Measurements from ENCODE around the gene ALDH4A1.
"Not testable (repeated sequence)": the region's sequence is repeated elsewhere in the genome, so short reads cannot be mapped to it uniquely, and the experiment has no call there.

Gene ALDH4A1

DNA sequence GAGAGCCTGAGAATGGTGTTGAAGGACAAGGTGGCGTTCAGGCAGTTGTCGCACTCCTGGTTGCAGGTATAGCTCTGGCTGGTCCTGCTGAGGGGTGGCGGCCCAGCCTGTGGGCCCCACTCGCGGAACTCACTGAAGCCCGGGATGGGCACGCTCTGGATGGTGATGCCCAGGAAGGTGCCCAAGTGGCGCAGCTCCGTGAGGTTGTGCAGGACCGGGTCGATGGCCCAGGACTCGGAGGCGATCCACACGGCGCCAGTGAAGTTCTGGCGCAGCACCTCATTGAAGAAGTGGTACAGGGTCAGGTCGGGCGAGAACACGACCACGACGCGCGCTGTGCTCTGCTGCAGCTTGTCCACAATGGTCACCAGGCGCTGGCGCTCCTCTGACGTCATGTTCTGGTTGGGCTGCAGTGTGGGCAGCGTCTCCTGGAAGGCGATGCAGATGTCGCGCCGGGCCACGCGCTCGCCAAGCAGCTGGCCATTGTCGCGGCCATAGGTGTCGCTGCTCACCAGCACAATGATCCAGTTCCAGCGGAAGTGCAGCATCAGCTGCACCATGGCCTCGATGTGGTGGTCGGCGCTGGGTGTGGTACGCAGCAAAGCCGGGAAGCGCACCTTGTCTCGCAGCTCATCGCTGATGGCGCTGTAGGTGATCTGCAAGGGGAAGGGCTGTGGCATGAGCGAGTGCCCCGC lies 47.9 kb downstream of the ALDH4A1 start:
- DNase-seq (ENCODE audit: low spot score): no peak

DNA sequence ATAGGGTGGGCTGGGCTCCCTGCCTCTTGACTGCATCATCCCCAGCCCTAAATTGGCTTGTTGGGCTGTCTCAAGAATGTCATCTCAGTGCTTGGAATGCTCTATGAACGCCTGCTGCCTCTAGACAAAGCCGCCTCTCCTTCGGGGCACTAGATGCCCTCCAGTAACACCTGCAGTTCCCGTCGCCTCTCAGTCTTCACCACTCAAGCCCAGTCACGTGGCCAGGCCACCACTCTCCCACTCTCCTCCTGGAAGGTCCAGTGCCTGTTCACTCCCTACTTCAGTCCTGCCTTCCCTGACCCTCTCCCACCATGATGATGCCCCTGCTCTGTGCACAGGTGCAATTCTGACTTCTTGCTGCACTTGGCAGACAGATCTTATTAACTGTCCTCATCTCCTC lies 49.9 kb downstream of the ALDH4A1 start:
- DNase-seq (ENCODE audit: low spot score): no peak

DNA sequence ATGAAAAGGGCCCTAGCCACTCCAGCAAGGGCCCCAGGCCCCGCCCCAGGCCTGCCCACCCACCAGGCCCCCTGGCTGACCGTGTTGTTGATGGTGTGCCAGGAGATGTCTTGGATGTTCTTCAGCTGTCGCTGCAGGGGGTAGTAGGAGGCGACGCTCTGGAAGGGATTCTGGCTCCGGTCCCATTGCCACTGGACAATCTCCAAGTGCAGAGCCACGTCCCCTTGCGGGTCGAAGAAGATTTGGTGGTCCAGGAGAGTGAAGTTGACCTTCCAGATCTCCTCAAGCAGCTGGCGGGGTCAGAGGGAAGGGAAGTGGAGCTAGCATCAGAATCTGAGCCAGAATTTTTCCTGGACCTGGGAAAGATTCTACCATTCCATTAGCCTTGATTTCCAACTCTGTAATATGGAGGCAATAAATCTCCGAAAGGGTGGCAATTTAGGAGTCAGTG lies 53.1 kb downstream of the ALDH4A1 start:
- no peak for DNase-seq (ENCODE audit: low spot score)

DNA sequence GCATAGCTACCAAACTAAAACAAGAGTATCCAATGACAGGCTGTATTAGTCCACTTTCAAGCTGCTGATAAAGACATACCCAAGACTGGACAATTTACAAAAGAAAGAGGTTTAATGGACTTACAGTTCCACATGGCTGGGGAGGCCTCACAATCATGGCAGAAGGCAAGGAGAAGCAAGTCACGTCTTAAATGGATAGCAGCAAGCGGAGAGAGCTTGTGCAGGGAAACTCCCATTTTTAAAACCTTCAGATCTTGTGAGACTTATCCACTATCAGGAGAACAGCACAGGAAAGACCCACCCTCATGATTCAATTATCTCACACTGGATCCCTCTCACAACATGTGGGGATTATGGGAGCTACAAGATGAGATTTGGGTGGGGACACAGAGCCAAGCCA lies 54.6 kb downstream of the ALDH4A1 start:
- DNase-seq (ENCODE audit: low spot score): not testable (repeated sequence)

DNA sequence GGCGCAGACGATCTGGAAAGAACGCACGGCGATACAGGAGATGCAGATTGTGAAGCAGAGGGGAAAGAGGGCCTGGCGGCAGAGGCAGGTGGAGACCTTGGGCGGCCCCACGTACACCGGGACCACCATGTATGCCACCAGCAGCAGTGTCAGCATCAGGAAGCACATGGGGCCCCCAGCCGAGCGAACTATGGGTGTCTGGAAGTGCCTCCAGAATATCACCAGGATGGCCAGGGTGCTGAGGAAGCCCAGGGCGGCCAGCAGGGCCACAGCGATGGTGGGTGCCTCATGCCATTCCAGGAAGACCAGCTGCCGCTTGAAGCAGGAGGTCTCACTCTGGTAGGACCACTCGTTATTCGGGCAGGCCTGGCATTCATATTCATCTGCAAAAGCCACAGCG lies 62.2 kb downstream of the ALDH4A1 start:
- DNase-seq (ENCODE audit: low spot score): no peak

DNA sequence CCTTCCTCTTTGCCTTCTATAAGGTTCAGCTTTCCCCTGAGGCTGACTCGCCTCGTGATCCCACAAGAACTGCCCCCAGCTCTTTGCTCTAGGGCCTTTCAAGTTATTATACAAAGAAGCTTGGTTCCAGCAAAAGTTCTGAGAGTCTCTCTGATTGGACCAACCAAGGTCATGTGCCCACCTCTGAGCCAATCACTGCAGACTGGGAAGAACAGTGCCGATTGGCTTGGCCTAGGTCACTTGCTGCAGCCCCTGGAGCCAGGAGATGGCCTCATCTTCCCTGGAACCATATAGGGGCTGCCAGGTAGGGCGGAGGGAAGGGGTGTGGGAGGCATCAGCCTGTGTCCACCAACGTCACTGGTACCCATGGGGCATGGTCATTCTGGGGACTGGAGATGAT lies 65.7 kb downstream of the ALDH4A1 start:
- DNase-seq (ENCODE audit: low spot score): no peak

DNA sequence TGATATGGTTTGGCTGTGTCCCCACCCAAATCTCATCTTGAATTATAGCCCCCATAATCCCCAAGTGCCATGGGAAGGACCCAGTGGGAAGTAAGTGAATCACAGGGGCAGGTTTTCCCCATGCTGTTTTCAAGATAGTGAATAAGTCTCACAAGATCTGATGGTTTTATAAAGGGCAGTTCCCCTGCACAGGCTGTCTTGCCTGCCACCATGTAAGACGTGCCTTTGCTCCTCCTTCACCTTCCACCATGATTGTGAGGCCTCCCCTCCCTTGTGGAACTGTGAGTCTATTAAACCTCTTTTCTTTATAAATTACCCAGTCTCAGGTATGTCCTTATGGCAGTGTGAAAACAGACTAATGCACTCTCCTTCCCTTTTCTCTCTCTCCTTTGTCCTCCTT lies 70.0 kb downstream of the ALDH4A1 start:
- not testable (repeated sequence) for DNase-seq (ENCODE audit: low spot score)

DNA sequence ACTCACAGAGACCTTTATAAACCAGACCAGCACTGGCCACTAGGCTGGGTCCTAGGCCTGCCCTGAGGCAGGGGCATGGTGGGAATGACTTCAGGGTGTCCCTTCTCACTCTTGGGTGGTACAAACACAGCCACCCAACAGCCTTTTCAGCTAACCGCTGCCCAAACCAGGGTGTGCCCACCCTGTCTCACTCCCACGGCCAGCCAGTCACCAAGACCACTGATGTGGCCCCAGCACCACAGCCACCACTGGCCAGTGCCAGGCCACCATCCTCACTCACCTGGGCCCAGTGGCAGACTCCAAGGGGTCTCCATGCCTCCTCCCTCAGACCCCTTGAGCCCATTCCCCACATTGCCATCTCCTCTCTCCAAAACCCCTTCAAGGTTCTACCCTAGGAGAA lies 70.7 kb downstream of the ALDH4A1 start:
- no peak for DNase-seq (ENCODE audit: low spot score)

DNA sequence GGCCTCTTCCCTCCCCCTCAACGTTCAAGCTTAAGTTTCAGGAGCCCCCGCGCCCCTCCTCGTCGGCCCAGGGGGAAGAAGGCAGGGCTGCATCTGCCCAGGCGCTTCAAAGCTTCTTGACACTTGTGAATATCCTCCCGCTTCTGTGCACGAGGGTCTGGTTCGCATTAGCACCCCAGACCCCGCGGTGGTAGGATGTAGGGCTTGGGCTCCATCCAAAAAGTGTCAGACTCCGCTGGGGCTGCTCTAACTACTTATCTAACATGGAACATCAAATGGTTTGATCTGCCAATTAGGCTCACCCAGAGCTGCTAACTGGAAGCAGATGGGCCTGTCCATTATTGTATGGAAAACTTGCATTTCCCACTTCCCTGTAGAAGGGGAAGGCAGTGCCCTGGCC lies 71.8 kb downstream of the ALDH4A1 start:
- no peak for DNase-seq (ENCODE audit: low spot score)

DNA sequence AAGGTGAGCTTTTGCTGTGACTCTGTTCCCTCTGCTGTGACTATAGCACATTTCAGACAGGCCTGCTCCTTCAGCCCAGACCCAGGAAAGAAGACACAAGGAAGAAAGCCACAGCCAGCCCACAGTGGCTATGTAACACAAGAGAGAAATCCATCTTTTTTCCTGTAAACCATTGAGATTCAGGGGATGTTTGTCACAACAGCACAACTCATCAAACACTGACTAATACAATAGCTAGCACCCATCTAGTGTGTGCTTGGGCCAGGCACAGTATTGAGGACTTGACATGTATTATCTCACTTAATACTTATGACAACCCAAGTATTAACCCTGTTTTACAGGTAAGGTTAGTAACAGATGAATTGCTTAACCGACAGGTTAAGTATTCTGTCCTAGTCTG lies 72.7 kb downstream of the ALDH4A1 start:
- DNase-seq (ENCODE audit: low spot score): no peak

DNA sequence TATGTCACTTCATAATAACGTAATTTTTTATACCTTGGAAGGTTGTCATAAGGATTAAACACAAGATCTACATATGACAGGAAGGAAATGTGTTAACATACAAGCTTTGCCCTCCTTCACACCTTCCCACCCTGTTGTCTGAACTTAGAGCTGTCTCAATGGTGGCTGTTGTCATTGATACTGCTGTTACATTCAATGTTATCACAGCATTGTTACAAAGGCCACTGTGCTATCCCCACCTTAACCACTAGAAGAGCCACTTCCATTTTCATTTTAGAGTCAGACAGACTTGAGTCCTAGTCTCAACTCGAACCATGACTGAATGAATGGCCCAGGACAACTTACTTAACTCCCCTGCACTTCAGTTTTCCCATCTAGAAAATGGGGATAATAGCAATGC lies 74.1 kb downstream of the ALDH4A1 start:
- no peak for DNase-seq (ENCODE audit: low spot score)

DNA sequence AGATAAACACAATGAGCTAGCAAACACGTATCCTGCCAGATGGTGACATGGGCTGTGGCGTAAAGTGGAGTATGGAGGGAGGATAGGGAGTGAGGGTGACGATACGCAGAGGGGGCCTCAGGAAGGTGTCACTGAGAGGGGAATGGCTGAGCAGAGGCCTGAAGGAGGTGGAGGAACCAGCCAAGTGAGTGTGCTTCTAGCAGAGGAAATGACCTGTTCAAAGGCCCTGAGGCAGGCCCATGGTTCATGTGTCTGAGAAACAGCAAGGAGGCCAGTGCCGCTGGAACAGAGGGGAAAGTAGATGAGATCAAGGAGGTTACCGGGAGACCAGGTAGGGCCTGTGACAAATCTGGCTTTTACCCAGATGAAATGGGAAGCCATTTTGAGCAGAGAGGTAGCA lies 78.9 kb downstream of the ALDH4A1 start:
- no peak for DNase-seq (ENCODE audit: low spot score)

Data from CD4-positive, alpha-beta T cell treated with Interleukin-2 at 100 ng/mL for 4 hours (primary cell).